A673 (cell line): ENCODE data around the gene APOBEC3G. TPM values are rescaled to one million over a fixed set of nuclear protein-coding genes. Genes with fewer than 3 reads are reported as not detected.

Source experiments
- BruUV-seq: library from RNA; stranded (reverse); fragments of 400-500 nt; replicated peaks from 2 replicates; lab custom pipeline; 2021; lab: Mats Ljungman, UMichigan
- CTCF ChIA-PET: fragments of 300-600 bp; sonication (Branson Sonifier 250); formaldehyde crosslinking; loops from one replicate; lab custom pipeline; 2022; ENCODE audit warnings: antibody characterized with exemption; lab: Charles Lee
- POLR2A ChIA-PET: fragments of 300-600 bp; sonication (Branson Sonifier 250); formaldehyde crosslinking; loops from one replicate; lab custom pipeline; 2022; ENCODE audit warnings: antibody characterized with exemption; ENCODE audit not compliant: low non-redundant PET; lab: Charles Lee
- DNase-seq: peaks from one replicate; pipeline ENCODE4 v3.0.0-alpha.2; 2015; ENCODE audit warnings: low spot score
- H3K27ac ChIP-seq: fragments of 200-600 bp; sonication (generic); 2 replicates; pipeline ENCODE4 v1.5.1; 2016; ENCODE audit warnings: mixed run types, low read depth, mild to moderate bottlenecking, mixed read lengths, antibody characterized with exemption, low read length; ENCODE audit not compliant: poor library complexity, severe bottlenecking
- H3K27me3 ChIP-seq: fragments of 200-600 bp; sonication (generic); replicated peaks from 2 replicates; pipeline ENCODE4 v1.6.1; 2017; ENCODE audit warnings: mixed run types, low read depth, mild to moderate bottlenecking, mixed read lengths, antibody characterized with exemption, low read length; ENCODE audit not compliant: insufficient read depth, poor library complexity
- H3K36me3 ChIP-seq: fragments of 200-600 bp; sonication (generic); 2 replicates; pipeline ENCODE4 v1.6.1; 2016; ENCODE audit warnings: mixed run types, mild to moderate bottlenecking, mixed read lengths, antibody characterized with exemption, low read length; ENCODE audit not compliant: insufficient read depth, poor library complexity, severe bottlenecking
- H3K4me1 ChIP-seq: fragments of 200-600 bp; sonication (generic); 2 replicates; pipeline ENCODE4 v1.6.1; 2017; ENCODE audit warnings: mixed run types, mild to moderate bottlenecking, mixed read lengths, antibody characterized with exemption, low read length; ENCODE audit not compliant: insufficient read depth, poor library complexity, severe bottlenecking
- H3K4me3 ChIP-seq: fragments of 200-600 bp; sonication (generic); 2 replicates; pipeline ENCODE4 v1.5.1; 2016; ENCODE audit warnings: low read depth, mixed run types, mild to moderate bottlenecking, mixed read lengths, low read length; ENCODE audit not compliant: poor library complexity, severe bottlenecking
- H3K9me3 ChIP-seq: fragments of 200-600 bp; sonication (generic); 2 replicates; pipeline ENCODE4 v1.6.1; 2016; ENCODE audit warnings: mixed run types, low read depth, mild to moderate bottlenecking, mixed read lengths, antibody characterized with exemption, low read length; ENCODE audit not compliant: poor library complexity, severe bottlenecking
- EZH2 ChIP-seq: fragments of 200-600 bp; sonication (generic); IDR thresholded peaks from 2 replicates; pipeline ENCODE4 v1.6.1; 2017; ENCODE audit warnings: borderline replicate concordance, low read depth, mild to moderate bottlenecking, mixed read lengths, antibody characterized with exemption, low read length; ENCODE audit not compliant: poor library complexity, severe bottlenecking
- intact Hi-C: fragments of 100-400 bp; cut with micrococcal nuclease; formaldehyde crosslinking; loops from one replicate; pipeline ENCODE4 v1.10.0; 2022; ENCODE audit not compliant: unreplicated experiment
- total RNA-seq: library from RNA; stranded (reverse); gene quantifications from 2 replicates; pipeline ENCODE4 v1.2.3, GENCODE V29; 2021
- TF ChIP-seq, protein P1 (sequence below): fragments of 300-800, 200-600 bp; sonication (generic); conservative IDR thresholded peaks from 2 replicates; pipeline ENCODE4 v1.5.1; 2017; ENCODE audit warnings: low read depth, mild to moderate bottlenecking, antibody characterized with exemption, low read length, moderate library complexity, mixed read lengths

APOBEC3G gene
- total RNA-seq, 1 experiment from 2014 or later = 2.5 TPM

DNA sequence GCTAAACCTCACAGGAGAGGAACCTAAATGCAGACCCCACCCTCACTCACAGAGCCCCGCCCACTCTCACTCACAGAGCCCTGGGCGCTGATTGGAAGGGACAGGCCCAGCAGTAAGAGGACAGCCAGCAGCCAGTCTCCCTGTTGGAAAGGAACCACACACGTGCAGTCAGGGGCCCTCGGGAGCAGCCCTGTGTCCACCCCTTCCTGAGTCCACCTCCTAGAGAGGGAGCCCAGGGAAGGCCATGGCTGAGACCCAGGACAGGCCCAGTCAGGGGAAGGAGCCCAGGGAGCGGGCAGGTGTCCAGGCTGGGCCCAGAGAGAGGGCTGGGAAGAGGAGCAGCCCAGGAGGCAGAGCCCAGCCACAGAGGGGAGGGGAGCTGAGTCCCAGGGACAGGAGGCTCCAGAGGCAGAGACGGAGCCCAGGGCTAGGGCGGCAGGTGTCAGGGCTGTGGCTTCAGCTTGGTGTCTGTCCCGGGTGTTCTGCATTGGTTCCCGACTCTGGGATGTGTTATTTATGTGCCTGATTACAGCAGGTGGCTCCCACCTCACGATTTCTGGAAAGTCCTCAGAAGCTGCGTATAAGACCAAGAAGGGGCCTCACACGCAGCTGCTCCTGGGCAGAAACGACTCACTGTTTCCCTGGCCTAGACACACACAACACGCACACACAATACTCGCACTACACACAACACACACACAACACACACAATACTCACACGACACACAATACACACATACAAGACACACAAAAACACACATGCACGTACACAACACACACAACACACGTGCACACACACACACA is 11.0 kb downstream of the APOBEC3G start:
- no peak for DNase-seq
- Histone ChIP-seq H3K4me1 (no peaks in the 10 kb centered on the region), H3K36me3 (no peaks in the 10 kb centered on the region), H3K27ac (no peak overlapping the region), H3K27me3 (no peaks in the 10 kb centered on the region), H3K9me3 (no peaks in the 10 kb centered on the region), H3K4me3 (no peak overlapping the region)
- no peak for TF ChIP-seq EZH2
- TF ChIP-seq, protein P1, sequence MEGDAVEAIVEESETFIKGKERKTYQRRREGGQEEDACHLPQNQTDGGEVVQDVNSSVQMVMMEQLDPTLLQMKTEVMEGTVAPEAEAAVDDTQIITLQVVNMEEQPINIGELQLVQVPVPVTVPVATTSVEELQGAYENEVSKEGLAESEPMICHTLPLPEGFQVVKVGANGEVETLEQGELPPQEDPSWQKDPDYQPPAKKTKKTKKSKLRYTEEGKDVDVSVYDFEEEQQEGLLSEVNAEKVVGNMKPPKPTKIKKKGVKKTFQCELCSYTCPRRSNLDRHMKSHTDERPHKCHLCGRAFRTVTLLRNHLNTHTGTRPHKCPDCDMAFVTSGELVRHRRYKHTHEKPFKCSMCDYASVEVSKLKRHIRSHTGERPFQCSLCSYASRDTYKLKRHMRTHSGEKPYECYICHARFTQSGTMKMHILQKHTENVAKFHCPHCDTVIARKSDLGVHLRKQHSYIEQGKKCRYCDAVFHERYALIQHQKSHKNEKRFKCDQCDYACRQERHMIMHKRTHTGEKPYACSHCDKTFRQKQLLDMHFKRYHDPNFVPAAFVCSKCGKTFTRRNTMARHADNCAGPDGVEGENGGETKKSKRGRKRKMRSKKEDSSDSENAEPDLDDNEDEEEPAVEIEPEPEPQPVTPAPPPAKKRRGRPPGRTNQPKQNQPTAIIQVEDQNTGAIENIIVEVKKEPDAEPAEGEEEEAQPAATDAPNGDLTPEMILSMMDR = no peak
- ChIA-PET CTCF (no interaction called here), POLR2A (no interaction called here)
- no TSS peak for BruUV-seq
- intact Hi-C loops = no loop called here

DNA sequence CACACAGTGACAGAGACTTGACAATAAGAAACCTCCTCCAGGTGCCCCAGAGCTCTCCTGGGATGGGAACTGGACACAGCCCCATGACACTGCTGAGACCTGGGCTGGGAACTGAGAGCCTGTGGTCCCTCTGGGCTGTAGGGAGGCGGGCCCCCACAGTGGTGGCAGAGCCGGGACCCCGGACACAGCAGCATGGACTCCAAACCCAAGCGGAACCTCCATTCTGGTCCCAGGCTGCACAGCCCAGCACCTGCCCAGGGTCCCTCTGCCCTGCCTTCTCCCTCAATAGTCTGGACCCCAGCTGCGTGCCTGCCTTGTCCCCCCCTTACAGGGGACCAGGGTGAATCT is 11.6 kb downstream of the APOBEC3G start:
- DNase-seq = no peak
- TF ChIP-seq, protein P1 = no peak
- no peak for TF ChIP-seq EZH2
- CTCF ChIA-PET = no interaction called here
- BruUV-seq = no TSS peak
- H3K27me3 ChIP-seq = no peaks in the 10 kb centered on the region
- no peaks in the 10 kb centered on the region for H3K4me1 ChIP-seq
- no peaks in the 10 kb centered on the region for H3K36me3 ChIP-seq
- intact Hi-C loops = no loop called here
- POLR2A ChIA-PET = no interaction called here
- no peak overlapping the region for H3K27ac ChIP-seq
- H3K4me3 ChIP-seq = no peak overlapping the region
- no peaks in the 10 kb centered on the region for H3K9me3 ChIP-seq

DNA sequence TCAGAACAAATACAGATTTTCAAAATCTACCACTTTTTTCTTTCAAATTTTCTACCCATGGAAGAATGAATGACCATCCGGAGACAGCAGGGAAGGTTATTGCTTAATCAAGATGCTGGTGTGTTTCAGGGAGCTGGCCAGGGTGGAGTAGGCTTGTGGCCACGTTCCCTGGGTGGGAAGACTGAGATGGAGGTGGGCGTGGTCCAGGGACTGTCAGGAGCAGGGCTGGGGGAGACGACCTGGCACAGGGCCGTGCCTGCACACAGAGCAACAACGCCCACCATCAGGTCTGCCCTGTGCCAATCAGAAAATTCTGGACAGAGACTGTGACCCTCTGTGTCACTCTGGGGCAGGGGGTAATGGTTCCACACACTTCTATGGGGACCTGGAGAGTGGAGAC is 12.9 kb downstream of the APOBEC3G start:
- BruUV-seq = no TSS peak

More for the DNA sequence above, 12.9 kb downstream of the APOBEC3G start:
- TF ChIP-seq, protein P1 = no peak
- TF ChIP-seq EZH2 = no peak
- DNase-seq = no peak
- Histone ChIP-seq H3K4me3 (no peak overlapping the region), H3K27me3 (no peaks in the 10 kb centered on the region), H3K4me1 (no peaks in the 10 kb centered on the region), H3K27ac (no peak overlapping the region), H3K9me3 (no peaks in the 10 kb centered on the region), H3K36me3 (no peaks in the 10 kb centered on the region)
- ChIA-PET CTCF (no interaction called here), POLR2A (no interaction called here)
- intact Hi-C loops = no loop called here
